ENCODE data around the gene ZBED2. TPM values are rescaled to one million over a fixed set of nuclear protein-coding genes. Genes with fewer than 3 reads are reported as not detected.

ZBED2 gene
- total RNA-seq, 2 experiments from 2014 or later = 609 to 610 TPM

DNA sequence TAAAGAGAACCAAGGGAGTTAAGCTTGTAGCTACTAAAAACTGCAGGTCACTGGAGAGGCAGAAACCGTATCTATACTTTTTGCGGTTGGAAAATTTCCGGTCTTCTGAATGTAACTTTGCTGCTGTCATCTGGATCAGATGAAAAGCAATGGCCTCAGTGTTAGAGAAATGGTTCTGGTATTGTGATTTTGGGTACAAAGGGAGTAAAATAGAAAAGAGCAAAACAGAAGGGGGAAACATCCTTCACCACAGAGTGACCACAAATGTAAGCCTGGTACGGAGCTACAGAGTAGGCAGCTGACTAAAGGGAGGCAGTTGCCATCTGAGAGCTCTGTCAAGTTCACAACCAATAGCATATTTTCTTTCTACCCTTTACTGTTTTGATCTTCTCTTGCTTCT is 47.5 kb downstream of the ZBED2 start:
- CTCF ChIA-PET = interaction anchor here (0.8 to 5.0 kb wide), 12 partner anchors 9 to 170 kb away, joined by 3 to 48 read pairs (median 4); partner anchors contain the start of gene ZBED2
- H3K4me3 Mint-ChIP-seq = no peak overlapping the region
- peaks cover 43% of the 10 kb centered on the region for H3K4me1 Mint-ChIP-seq (ENCODE audit: low read depth)
- intact Hi-C loops (cut with micrococcal nuclease) = loop anchor here (1.0 to 5.0 kb wide), 6 partner anchors 25 to 430 kb away; partner anchors contain the start of genes ABHD10 and ZBED2
- POLR2A ChIA-PET = interaction anchor here (0.8 to 6.4 kb wide), 15 partner anchors 9 to 733 kb away, joined by 3 to 87 read pairs (median 4); partner anchors contain the start of gene ZBED2
- H3K27ac Mint-ChIP-seq = no peak overlapping the region
- peak; percentile 71 for DNase-seq
- H3K9me3 Mint-ChIP-seq = no peaks in the 10 kb centered on the region
- H3K27me3 Mint-ChIP-seq = no peaks in the 10 kb centered on the region
- peaks cover 24% of the 10 kb centered on the region for H3K36me3 Mint-ChIP-seq

DNA sequence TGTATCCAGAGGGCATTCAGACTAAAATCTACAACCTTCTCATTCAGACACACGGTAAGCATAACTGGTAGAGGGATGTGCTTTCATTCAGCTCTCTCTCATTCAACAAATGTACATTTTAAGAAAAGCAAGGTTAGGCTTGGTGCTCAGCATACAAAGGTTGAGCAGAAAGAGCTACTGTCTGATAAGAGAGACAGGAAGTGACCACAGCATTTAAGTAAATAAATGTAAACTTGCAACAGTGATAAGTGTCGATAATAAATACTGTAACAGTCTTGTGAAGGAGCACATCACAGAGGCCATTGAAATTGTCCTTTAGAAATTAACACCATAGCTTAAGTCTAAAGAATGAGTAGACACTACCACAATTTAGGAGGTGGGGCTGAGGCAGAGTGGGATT is 49.8 kb downstream of the ZBED2 start:
- CTCF ChIA-PET = interaction anchor here (0.7 to 5.0 kb wide), 8 partner anchors 9 to 146 kb away, joined by 3 to 48 read pairs (median 4); partner anchors contain the start of gene ZBED2
- peak overlapping the region; percentile 73 for H3K4me3 Mint-ChIP-seq
- intact Hi-C loops (cut with micrococcal nuclease) = loop anchor here (5.0 kb wide), 1 partner anchor 432 kb away; the partner anchor contains the start of gene ABHD10
- no peak overlapping the region for H3K27ac Mint-ChIP-seq
- no peaks in the 10 kb centered on the region for H3K9me3 Mint-ChIP-seq
- peaks cover 64% of the 10 kb centered on the region for H3K4me1 Mint-ChIP-seq (ENCODE audit: low read depth)
- no peaks in the 10 kb centered on the region for H3K27me3 Mint-ChIP-seq
- POLR2A ChIA-PET = interaction anchor here (1.3 to 6.4 kb wide), 7 partner anchors 46 to 71 kb away, joined by 4 to 87 read pairs (median 5); partner anchors contain the start of gene ZBED2
- peak; percentile 35 for DNase-seq
- peaks cover 21% of the 10 kb centered on the region for H3K36me3 Mint-ChIP-seq

Other genes starting within 250 kb of the ZBED2 start
- 10 to 100 TPM; 37.9 to 39.0 TPM for gene CD96, start 53.1 kb downstream of the ZBED2 start, total RNA-seq
- 1 to 10 TPM; 6.8 to 6.9 TPM for gene PLCXD2, start 79.3 kb upstream of the ZBED2 start, total RNA-seq

Measured in activated CD4-positive, alpha-beta memory T cell treated with anti-CD3 and anti-CD28 coated beads for 36 hours (primary cell).